A375 (cell line): ENCODE measurements around the gene AP5M1. TPM values are rescaled to one million over a fixed set of nuclear protein-coding genes. Genes with fewer than 3 reads are reported as not detected.

Experiments used
- total RNA-seq: library from RNA; depleted of rRNA; stranded (reverse); fragments of >200 nt; shearing (Covaris generic); gene quantifications from 2 replicates; pipeline ENCODE4 v1.2.3, GENCODE V29; 2014; rRNA removed

AP5M1 gene
- 4.7 and 6.1 TPM in 2 replicates for total RNA-seq

GRCh38 chr14:57268161-57269069 lies at the start of gene AP5M1, which contains the start of gene EXOC5:
Gene AP5M1 (plus strand): TSS chr14:57268971. CDS start chr14:57269315, 344 bp downstream.
Gene EXOC5 (minus strand): TSS chr14:57268905. CDS start chr14:57268648, 257 bp downstream.

Other genes starting within 250 kb of the AP5M1 start
- gene EXOC5, start 66 bp upstream of the AP5M1 start, total RNA-seq, result 27.3 and 33.0 TPM in 2 replicates
- 5.2 and 5.7 TPM in 2 replicates for gene NAA30, start 121.6 kb downstream of the AP5M1 start, total RNA-seq
- gene CCDC198, start 224.9 kb downstream of the AP5M1 start, total RNA-seq, result not detected in 2 replicates